Adrenal gland (tissue), 5 donors: ENCODE results near the gene VPS13D.

ENCODE experiments used
- CTCF ChIP-seq, 6 experiments: fragments of 450-650 bp in 4 of 6; fragments of 200-600 bp in 2 of 6; sonication (generic) in 1 of 6; IDR thresholded peaks; 1 replicate in 5 of 6; 2 replicates in 1 of 6; pipeline versions ENCODE4 v1.5.1 to v1.8.0; 2016 to 2021; ENCODE audit warnings: antibody characterized with exemption in 6 of 6, mild to moderate bottlenecking in 2 of 6, moderate library complexity in 1 of 6
- POLR2A ChIP-seq, 2 donors: fragments of 450-650 bp; IDR thresholded peaks; one replicate each; pipeline ENCODE4 v1.6.1; 2017; ENCODE audit warnings: antibody characterized with exemption in 2 of 2, mild to moderate bottlenecking in 2 of 2, moderate library complexity in 1 of 2
- donor health status: DM: no; HTN: no; CAD: no.

GRCh38 chr1:12507631-12508030 lies 277.8 kb downstream of the VPS13D start:
- TF ChIP-seq CTCF (IDR thresholded peaks at IDR 0.05) (no peak), POLR2A (IDR thresholded peaks at IDR 0.05) (no peak)
